Fibroblast of lung (primary cell): Measurements from ENCODE around the gene SLC16A7. TPM values are rescaled to one million over a fixed set of nuclear protein-coding genes. Genes with fewer than 3 reads are reported as not detected.

Source experiments
- DNase-seq, 2 donors: peaks; one replicate each; pipeline versions ENCODE4 v3.0.0 to v3.0.0-alpha.2; 2010; ENCODE audit warnings: low read depth in 2 of 2
- H2AFZ ChIP-seq: 2 replicates; pipeline ENCODE4 v1.5.1; 2012; ENCODE audit warnings: low read length, control low read depth, inconsistent platforms
- H3K27ac ChIP-seq: 2 replicates; pipeline ENCODE4 v1.5.1; 2011; ENCODE audit warnings: low read length, control low read depth; ENCODE audit not compliant: insufficient read depth
- H3K27me3 ChIP-seq: 2 replicates; pipeline ENCODE4 v1.5.1; 2011; ENCODE audit warnings: mild to moderate bottlenecking, low read length; ENCODE audit not compliant: control insufficient read depth, insufficient read depth
- H3K36me3 ChIP-seq: 2 replicates; pipeline ENCODE4 v1.5.1; 2011; ENCODE audit warnings: low read length; ENCODE audit not compliant: control insufficient read depth, insufficient read depth
- H3K4me1 ChIP-seq: 2 replicates; pipeline ENCODE4 v1.5.1; 2011; ENCODE audit warnings: low read length; ENCODE audit not compliant: control insufficient read depth, insufficient read depth; ENCODE audit errors: extremely low read depth
- H3K4me2 ChIP-seq: 2 replicates; pipeline ENCODE4 v1.5.1; 2011; ENCODE audit warnings: low read length, control low read depth; ENCODE audit not compliant: insufficient read depth; ENCODE audit errors: extremely low read depth
- H3K4me3 ChIP-seq, 4 experiments: fragments of 200-600 bp in 1 of 4; sonication (generic) in 1 of 4; replicated peaks in 1 of 4; 2 replicates each; pipeline ENCODE4 v1.5.1; 2011 to 2016; ENCODE audit warnings: low read length in 4 of 4, low read depth in 3 of 4, mild to moderate bottlenecking in 3 of 4, control low read depth in 2 of 4, inconsistent platforms in 1 of 4, mixed read lengths in 1 of 4; ENCODE audit not compliant: insufficient read depth in 1 of 4; ENCODE audit errors: control extremely low read depth in 1 of 4
- H3K79me2 ChIP-seq: 2 replicates; pipeline ENCODE4 v1.5.1; 2012; ENCODE audit warnings: mild to moderate bottlenecking, low read length, inconsistent platforms; ENCODE audit not compliant: control insufficient read depth, insufficient read depth
- H3K9ac ChIP-seq: 2 replicates; pipeline ENCODE4 v1.5.1; 2011; ENCODE audit warnings: mild to moderate bottlenecking, low read length, control low read depth; ENCODE audit not compliant: insufficient read depth
- H3K9me3 ChIP-seq: 2 replicates; pipeline ENCODE4 v1.5.1; 2012; ENCODE audit warnings: low read depth, low read length; ENCODE audit not compliant: control insufficient read depth, insufficient read depth
- H4K20me1 ChIP-seq: 2 replicates; pipeline ENCODE4 v1.5.1; 2011; ENCODE audit warnings: low read length; ENCODE audit not compliant: control insufficient read depth, insufficient read depth; ENCODE audit errors: extremely low read depth
- CTCF ChIP-seq, 2 donors: IDR thresholded peaks in 1 of 2; conservative IDR thresholded peaks in 1 of 2; 1 replicate in 1 of 2; 2 replicates in 1 of 2; pipeline ENCODE4 v1.5.1; 2011 to 2012; ENCODE audit warnings: low read length in 2 of 2, control low read depth in 1 of 2, inconsistent platforms in 1 of 2, low read depth in 1 of 2, mild to moderate bottlenecking in 1 of 2
- EZH2 ChIP-seq: IDR thresholded peaks from 2 replicates; pipeline ENCODE4 v1.5.1; 2012; ENCODE audit warnings: low read length, control low read depth, mild to moderate bottlenecking; ENCODE audit errors: missing control alignments
- polyA plus RNA-seq, 2 donors: library from polyadenylated mRNA; depleted of rRNA in 1 of 2; stranded (reverse) in 1 of 2; unstranded in 1 of 2; fragments of >200 nt; gene quantifications; 2 replicates each; pipeline ENCODE4 v1.2.1, GENCODE V29; 2011 to 2012; ENCODE audit warnings: missing spikeins in 1 of 2
- total RNA-seq: library from RNA; depleted of rRNA; stranded (reverse); fragments of >200 nt; gene quantifications from 2 replicates; pipeline ENCODE4 v1.2.1, GENCODE V29; 2014

The SLC16A7 gene
- total and polyA plus RNA-seq, 2 donors (not counting 1 experiment from before 2014, with no cell fraction given), result 40.2 to 110 TPM

GRCh38 chr12:59708484-59708883 is 112.7 kb downstream of the SLC16A7 start:
- DNase-seq, result peak in 1 of 2 donors; percentile 51
- Histone ChIP-seq H3K4me2 (no peak overlapping the region), H2AFZ (no peak overlapping the region)

GRCh38 chr12:59710004-59710628 is 114.3 kb downstream of the SLC16A7 start:
- no peaks in the 10 kb centered on the region for H3K36me3 ChIP-seq
- no peak overlapping the region for H3K27ac ChIP-seq
- no peaks in the 10 kb centered on the region for H3K79me2 ChIP-seq
- TF ChIP-seq EZH2, result no peak
- TF ChIP-seq CTCF (conservative IDR thresholded peaks at IDR 0.05 in 1 of 2, IDR thresholded peaks at IDR 0.05 in 1 of 2; ENCODE audit: low read depth in 1 of 2, low read length in 2 of 2), result no peak
- no peak overlapping the region for H3K4me3 ChIP-seq
- H3K4me2 ChIP-seq, result no peak overlapping the region
- DNase-seq, result no peak
- no peak overlapping the region for H2AFZ ChIP-seq
- H4K20me1 ChIP-seq, result no peaks in the 10 kb centered on the region
- H3K27me3 ChIP-seq, result no peaks in the 10 kb centered on the region
- no peaks in the 10 kb centered on the region for H3K9me3 ChIP-seq
- H3K4me1 ChIP-seq, result no peaks in the 10 kb centered on the region
- H3K9ac ChIP-seq, result no peak overlapping the region

More at GRCh38 chr12:59708484-59708883, 112.7 kb downstream of the SLC16A7 start:
- H3K79me2 ChIP-seq, result no peaks in the 10 kb centered on the region
- H3K4me1 ChIP-seq, result no peaks in the 10 kb centered on the region
- H3K36me3 ChIP-seq, result no peaks in the 10 kb centered on the region
- H4K20me1 ChIP-seq, result no peaks in the 10 kb centered on the region
- H3K9ac ChIP-seq, result no peak overlapping the region
- H3K9me3 ChIP-seq, result no peaks in the 10 kb centered on the region
- H3K27ac ChIP-seq, result no peak overlapping the region
- TF ChIP-seq EZH2, result no peak
- no peak for TF ChIP-seq CTCF (conservative IDR thresholded peaks at IDR 0.05 in 1 of 2, IDR thresholded peaks at IDR 0.05 in 1 of 2; ENCODE audit: low read depth in 1 of 2, low read length in 2 of 2)
- no peak overlapping the region for H3K4me3 ChIP-seq
- H3K27me3 ChIP-seq, result no peaks in the 10 kb centered on the region

- H3K9ac ChIP-seq, result no peak overlapping the region
- H3K4me1 ChIP-seq, result no peaks in the 10 kb centered on the region
- DNase-seq, result no peak
- H3K36me3 ChIP-seq, result no peaks in the 10 kb centered on the region
- H3K79me2 ChIP-seq, result no peaks in the 10 kb centered on the region
- no peaks in the 10 kb centered on the region for H4K20me1 ChIP-seq
- TF ChIP-seq CTCF (conservative IDR thresholded peaks at IDR 0.05 in 1 of 2, IDR thresholded peaks at IDR 0.05 in 1 of 2; ENCODE audit: low read depth in 1 of 2, low read length in 2 of 2), result no peak
- H3K9me3 ChIP-seq, result no peaks in the 10 kb centered on the region
- no peak overlapping the region for H3K4me2 ChIP-seq
- H3K27me3 ChIP-seq, result no peaks in the 10 kb centered on the region
- no peak overlapping the region for H3K27ac ChIP-seq
- H3K4me3 ChIP-seq, result no peak overlapping the region
- no peak overlapping the region for H2AFZ ChIP-seq
These were observed 115.1 kb downstream of the SLC16A7 start for GRCh38 chr12:59710964-59711363.
